Measurements from ENCODE around the gene NLRC3. TPM values are rescaled to one million over a fixed set of nuclear protein-coding genes. Genes with fewer than 3 reads are reported as not detected.

The NLRC3 gene
- polyA plus RNA-seq, 1 experiment = not detected

DNA sequence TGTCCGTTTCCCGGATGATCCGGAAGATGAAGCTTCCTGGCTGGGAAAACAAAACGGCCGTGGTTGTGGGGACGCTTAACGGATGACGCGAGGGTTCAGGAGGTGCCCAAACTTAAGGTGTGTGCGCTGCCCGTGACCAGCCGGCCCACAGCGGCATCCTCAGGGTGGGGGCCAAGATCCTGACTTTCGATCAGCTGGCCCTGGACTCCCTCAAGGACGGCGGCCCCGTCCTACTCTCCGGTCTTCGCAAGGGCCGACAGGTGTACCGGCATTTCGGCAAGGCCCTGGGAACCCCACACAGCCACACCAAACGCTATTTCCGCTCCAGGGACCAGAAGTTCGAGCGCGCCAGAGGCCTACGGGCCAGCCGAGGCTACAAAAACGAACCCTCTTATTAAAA lies 80.8 kb downstream of the NLRC3 start:
- ChIA-PET CTCF (no interaction called here), POLR2A (interaction anchor here (0.6 kb wide), 1 partner anchor 30 kb away, joined by 3 read pairs; no protein-coding TSS in a partner anchor)
- DNase-seq (ENCODE audit: low read depth, low spot score) = no peak
- no peaks in the 10 kb centered on the region for H3K27me3 ChIP-seq (ENCODE audit: control insufficient read depth, insufficient read depth, low read length)
- H3K4me3 ChIP-seq (ENCODE audit: low read depth, low read length) = no peak overlapping the region
- H3K27ac ChIP-seq (ENCODE audit: low read depth, low read length) = no peak overlapping the region
- H3K9me3 ChIP-seq (ENCODE audit: control insufficient read depth, insufficient read depth, low read length) = peaks cover 4% of the 10 kb centered on the region; the same call in 1 of the 2 replicates
- TF ChIP-seq, protein P1, sequence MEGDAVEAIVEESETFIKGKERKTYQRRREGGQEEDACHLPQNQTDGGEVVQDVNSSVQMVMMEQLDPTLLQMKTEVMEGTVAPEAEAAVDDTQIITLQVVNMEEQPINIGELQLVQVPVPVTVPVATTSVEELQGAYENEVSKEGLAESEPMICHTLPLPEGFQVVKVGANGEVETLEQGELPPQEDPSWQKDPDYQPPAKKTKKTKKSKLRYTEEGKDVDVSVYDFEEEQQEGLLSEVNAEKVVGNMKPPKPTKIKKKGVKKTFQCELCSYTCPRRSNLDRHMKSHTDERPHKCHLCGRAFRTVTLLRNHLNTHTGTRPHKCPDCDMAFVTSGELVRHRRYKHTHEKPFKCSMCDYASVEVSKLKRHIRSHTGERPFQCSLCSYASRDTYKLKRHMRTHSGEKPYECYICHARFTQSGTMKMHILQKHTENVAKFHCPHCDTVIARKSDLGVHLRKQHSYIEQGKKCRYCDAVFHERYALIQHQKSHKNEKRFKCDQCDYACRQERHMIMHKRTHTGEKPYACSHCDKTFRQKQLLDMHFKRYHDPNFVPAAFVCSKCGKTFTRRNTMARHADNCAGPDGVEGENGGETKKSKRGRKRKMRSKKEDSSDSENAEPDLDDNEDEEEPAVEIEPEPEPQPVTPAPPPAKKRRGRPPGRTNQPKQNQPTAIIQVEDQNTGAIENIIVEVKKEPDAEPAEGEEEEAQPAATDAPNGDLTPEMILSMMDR (IDR thresholded peaks at IDR 0.05; ENCODE audit: low read depth, low read length) = no peak

DNA sequence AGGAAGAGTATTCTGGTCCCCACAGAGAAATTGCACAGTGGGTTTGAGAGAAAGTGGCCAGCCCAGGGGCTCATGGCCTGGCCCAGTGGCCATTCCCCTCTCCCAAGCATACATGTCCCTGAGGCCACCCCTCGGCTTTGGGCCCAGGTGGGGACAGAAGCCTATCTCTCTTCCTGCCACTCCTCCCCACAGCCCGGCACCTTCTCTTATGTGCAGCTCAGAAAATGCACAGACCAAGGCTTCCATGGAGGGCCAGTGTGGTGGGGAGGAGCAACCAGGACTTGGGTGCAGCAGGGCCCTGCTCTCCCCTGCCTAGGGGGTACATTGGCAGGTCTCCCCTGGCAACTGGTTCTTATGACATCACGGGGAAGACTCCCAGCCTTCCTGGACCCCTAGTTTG lies 82.0 kb downstream of the NLRC3 start, which contains the start of gene C16orf90:
C16orf90 (minus strand) TSS at position 314 of the 400 bp plus-strand sequence; CDS start at position 246, 68 bp downstream.
- TF ChIP-seq, protein P1 (IDR thresholded peaks at IDR 0.05; ENCODE audit: low read depth, low read length) = no peak
- Histone ChIP-seq H3K4me3 (ENCODE audit: low read depth, low read length) (no peak within 1 kb of the TSS), H3K27me3 (ENCODE audit: control insufficient read depth, insufficient read depth, low read length) (no peaks in the 10 kb centered on the region), H3K27ac (ENCODE audit: low read depth, low read length) (no peak within 1 kb of the TSS), H3K9me3 (ENCODE audit: control insufficient read depth, insufficient read depth, low read length) (peaks cover 4% of the 10 kb centered on the region; the same call in 1 of the 2 replicates)
- no peak for DNase-seq (ENCODE audit: low read depth, low spot score)
- ChIA-PET CTCF (no interaction called here), POLR2A (no interaction called here)

DNA sequence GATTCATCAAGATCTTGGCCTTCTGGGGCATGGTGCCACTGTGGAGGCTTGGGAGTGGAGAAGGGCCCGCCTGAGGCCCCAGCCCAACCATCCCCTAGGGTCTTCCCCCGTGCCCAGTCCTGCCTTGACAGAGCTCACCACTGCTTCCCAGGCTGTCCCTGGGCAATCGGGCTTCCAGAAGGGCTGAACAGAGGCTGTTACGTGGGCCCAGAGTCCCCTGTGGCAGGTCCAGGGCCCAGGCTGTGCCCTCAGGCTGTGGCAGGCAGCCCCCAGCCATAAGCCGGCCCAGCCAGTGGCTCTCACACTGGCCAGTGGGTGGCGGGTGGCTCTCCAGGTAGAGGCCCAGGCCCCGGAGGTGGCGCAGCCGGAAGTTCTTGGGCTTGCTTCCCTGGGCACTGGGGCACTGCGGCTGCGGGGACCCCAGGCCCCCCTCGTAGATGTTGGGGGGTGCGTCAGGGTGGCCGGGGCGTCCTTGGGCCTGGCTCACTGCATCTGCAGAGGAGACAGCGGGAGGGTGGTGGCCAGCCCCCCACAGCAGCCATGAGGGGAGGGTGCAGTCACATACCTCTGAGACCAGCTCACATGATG lies 82.7 kb downstream of the NLRC3 start:
- Histone ChIP-seq H3K27me3 (ENCODE audit: control insufficient read depth, insufficient read depth, low read length) (no peaks in the 10 kb centered on the region), H3K4me3 (ENCODE audit: low read depth, low read length) (no peak overlapping the region), H3K27ac (ENCODE audit: low read depth, low read length) (no peak overlapping the region), H3K9me3 (ENCODE audit: control insufficient read depth, insufficient read depth, low read length) (peaks cover 4% of the 10 kb centered on the region; the same call in 1 of the 2 replicates)
- POLR2A ChIA-PET = no interaction called here
- TF ChIP-seq, protein P1 (IDR thresholded peaks at IDR 0.05; ENCODE audit: low read depth, low read length) = no peak
- CTCF ChIA-PET = interaction anchor here (0.5 kb wide), 1 partner anchor 143 kb away, joined by 3 read pairs; no protein-coding TSS in a partner anchor
- no peak for DNase-seq (ENCODE audit: low read depth, low spot score)

DNA sequence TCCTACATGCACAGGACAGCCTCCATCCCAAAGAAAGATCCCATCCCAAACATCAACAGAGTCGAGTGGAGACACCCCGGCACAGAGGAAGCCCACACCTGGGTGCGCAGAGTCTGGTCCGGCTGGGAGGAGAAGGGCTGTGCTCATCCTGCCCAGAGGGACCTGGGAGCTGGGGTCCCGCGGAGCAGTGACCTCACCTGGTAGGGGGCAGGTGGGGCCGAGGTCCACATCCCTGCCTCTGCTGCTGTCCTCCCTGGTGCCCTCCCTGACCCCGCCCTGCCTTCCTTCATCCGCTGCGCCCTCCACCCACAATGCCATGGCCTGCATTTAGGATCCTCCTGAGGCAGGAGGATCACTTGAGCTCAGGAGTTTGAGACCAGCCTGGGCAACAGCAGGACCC lies 84.8 kb downstream of the NLRC3 start:
- CTCF ChIA-PET = interaction anchor here (0.6 kb wide), 1 partner anchor 12 kb away, joined by 3 read pairs; no protein-coding TSS in a partner anchor
- TF ChIP-seq, protein P1 (IDR thresholded peaks at IDR 0.05; ENCODE audit: low read depth, low read length) = no peak
- no peak for DNase-seq (ENCODE audit: low read depth, low spot score)
- no peaks in the 10 kb centered on the region for H3K27me3 ChIP-seq (ENCODE audit: control insufficient read depth, insufficient read depth, low read length)
- H3K4me3 ChIP-seq (ENCODE audit: low read depth, low read length) = no peak overlapping the region
- no peak overlapping the region for H3K27ac ChIP-seq (ENCODE audit: low read depth, low read length)
- H3K9me3 ChIP-seq (ENCODE audit: control insufficient read depth, insufficient read depth, low read length) = peaks cover 4% of the 10 kb centered on the region; the same call in 1 of the 2 replicates
- POLR2A ChIA-PET = no interaction called here

DNA sequence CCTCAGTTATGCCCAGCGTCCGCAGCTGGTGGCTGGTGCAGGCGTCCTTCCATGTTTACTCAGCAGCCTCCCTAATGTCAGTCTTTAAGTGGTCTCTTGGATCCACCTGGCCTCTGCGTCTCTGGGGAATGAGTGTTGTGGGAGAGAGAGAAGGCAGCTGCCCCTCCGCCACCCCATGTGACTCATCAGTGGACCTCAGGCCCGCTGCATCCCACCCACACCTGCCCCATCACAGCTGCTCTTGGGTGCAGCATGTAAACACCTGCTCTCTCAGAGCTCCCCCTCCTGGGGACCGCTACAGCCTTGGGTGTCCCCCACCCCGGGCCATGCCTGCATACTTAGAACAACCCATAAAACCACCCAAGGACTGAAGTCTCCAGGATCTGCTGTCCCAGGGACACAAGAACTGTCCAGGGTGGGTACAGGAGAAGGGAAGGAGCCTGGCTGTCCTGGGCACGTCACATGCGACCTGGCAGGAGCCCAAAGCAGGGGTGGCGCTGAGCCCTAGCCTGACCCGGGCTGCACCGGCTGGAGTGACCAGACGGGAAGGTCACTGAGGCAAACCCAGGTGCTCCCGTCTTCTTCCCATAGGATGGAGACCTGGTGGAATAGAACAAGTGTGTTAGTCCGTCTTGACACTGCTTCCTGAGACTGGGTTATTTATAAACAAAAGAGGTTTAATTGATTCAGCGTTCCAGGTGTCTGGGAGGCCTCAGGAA lies 86.1 kb downstream of the NLRC3 start:
- Histone ChIP-seq H3K9me3 (ENCODE audit: control insufficient read depth, insufficient read depth, low read length) (no peaks in the 10 kb centered on the region; the same call in 1 of the 2 replicates), H3K27me3 (ENCODE audit: control insufficient read depth, insufficient read depth, low read length) (no peaks in the 10 kb centered on the region), H3K27ac (ENCODE audit: low read depth, low read length) (no peak overlapping the region), H3K4me3 (ENCODE audit: low read depth, low read length) (no peak overlapping the region)
- POLR2A ChIA-PET = interaction anchor here (0.6 kb wide), 1 partner anchor 815 kb away, joined by 9 read pairs; no protein-coding TSS in a partner anchor
- TF ChIP-seq, protein P1 (IDR thresholded peaks at IDR 0.05; ENCODE audit: low read depth, low read length) = no peak
- CTCF ChIA-PET = no interaction called here
- no peak for DNase-seq (ENCODE audit: low read depth, low spot score)

All from AG04450 (cell line).